PFSK-1 (cell line): ENCODE measurements around the gene ANAPC2.

Experiments
- POLR2AphosphoS5 ChIP-seq: IDR thresholded peaks from 2 replicates; pipeline ENCODE4 v1.6.1; 2012; ENCODE audit warnings: low read depth, mild to moderate bottlenecking, control low read depth, low read length, moderate library complexity
- SIN3A ChIP-seq: IDR thresholded peaks from 2 replicates; pipeline ENCODE4 v1.6.1; 2012; ENCODE audit warnings: mild to moderate bottlenecking, low read length, moderate library complexity, borderline replicate concordance; ENCODE audit not compliant: insufficient read depth
- TAF1 ChIP-seq: IDR thresholded peaks from 2 replicates; pipeline ENCODE4 v1.6.1; 2012; ENCODE audit warnings: low read length, control low read depth, borderline replicate concordance; ENCODE audit not compliant: insufficient read depth
- TF ChIP-seq, protein P1 (sequence below), 2 experiments: IDR thresholded peaks; 2 replicates each; pipeline versions ENCODE4 v1.6.1 to v1.8.0; 2011 to 2012; ENCODE audit warnings: low read depth in 2 of 2, low read length in 2 of 2, control low read depth in 1 of 2, inconsistent platforms in 1 of 2, mild to moderate bottlenecking in 1 of 2, moderate library complexity in 1 of 2; ENCODE audit not compliant: insufficient read depth in 1 of 2

GRCh38 chr9:137147091-137147792 is 41.1 kb downstream of the ANAPC2 start:
- no peak for TF ChIP-seq TAF1
- no peak for TF ChIP-seq POLR2AphosphoS5
- TF ChIP-seq, protein P1, sequence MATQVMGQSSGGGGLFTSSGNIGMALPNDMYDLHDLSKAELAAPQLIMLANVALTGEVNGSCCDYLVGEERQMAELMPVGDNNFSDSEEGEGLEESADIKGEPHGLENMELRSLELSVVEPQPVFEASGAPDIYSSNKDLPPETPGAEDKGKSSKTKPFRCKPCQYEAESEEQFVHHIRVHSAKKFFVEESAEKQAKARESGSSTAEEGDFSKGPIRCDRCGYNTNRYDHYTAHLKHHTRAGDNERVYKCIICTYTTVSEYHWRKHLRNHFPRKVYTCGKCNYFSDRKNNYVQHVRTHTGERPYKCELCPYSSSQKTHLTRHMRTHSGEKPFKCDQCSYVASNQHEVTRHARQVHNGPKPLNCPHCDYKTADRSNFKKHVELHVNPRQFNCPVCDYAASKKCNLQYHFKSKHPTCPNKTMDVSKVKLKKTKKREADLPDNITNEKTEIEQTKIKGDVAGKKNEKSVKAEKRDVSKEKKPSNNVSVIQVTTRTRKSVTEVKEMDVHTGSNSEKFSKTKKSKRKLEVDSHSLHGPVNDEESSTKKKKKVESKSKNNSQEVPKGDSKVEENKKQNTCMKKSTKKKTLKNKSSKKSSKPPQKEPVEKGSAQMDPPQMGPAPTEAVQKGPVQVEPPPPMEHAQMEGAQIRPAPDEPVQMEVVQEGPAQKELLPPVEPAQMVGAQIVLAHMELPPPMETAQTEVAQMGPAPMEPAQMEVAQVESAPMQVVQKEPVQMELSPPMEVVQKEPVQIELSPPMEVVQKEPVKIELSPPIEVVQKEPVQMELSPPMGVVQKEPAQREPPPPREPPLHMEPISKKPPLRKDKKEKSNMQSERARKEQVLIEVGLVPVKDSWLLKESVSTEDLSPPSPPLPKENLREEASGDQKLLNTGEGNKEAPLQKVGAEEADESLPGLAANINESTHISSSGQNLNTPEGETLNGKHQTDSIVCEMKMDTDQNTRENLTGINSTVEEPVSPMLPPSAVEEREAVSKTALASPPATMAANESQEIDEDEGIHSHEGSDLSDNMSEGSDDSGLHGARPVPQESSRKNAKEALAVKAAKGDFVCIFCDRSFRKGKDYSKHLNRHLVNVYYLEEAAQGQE (IDR thresholded peaks at IDR 0.05; ENCODE audit: insufficient read depth in 1 of 2, low read depth in 2 of 2, low read length in 2 of 2) = no peak
- no peak for TF ChIP-seq SIN3A
